Loucy (cell line): ENCODE data around the gene PDCD2L.
A peak's percentile ranks its signal among the peaks of the same experiment; 100 is the strongest.

Experiments used
- H2AFZ ChIP-seq: fragments of 200-600 bp; sonication (generic); 2 replicates; pipeline ENCODE4 v1.6.0; 2016; ENCODE audit warnings: antibody characterized with exemption, mild to moderate bottlenecking, low read length, moderate library complexity
- H3F3A ChIP-seq: fragments of 200-600 bp; 2 replicates; pipeline ENCODE4 v1.6.0; 2016; ENCODE audit warnings: antibody characterized with exemption, low read depth, mild to moderate bottlenecking
- H3K27me3 ChIP-seq: fragments of 200-600 bp; sonication (generic); 2 replicates; pipeline ENCODE4 v1.6.1; 2014; ENCODE audit warnings: low read length, mild to moderate bottlenecking; ENCODE audit not compliant: insufficient read depth, poor library complexity, severe bottlenecking
- H3K36me3 ChIP-seq: fragments of 200-600 bp; sonication (generic); 2 replicates; pipeline ENCODE4 v1.6.1; 2016; ENCODE audit warnings: low read length; ENCODE audit not compliant: insufficient read depth
- H3K4me1 ChIP-seq: fragments of 200-600 bp; sonication (generic); 2 replicates; pipeline ENCODE4 v1.5.1; 2014; ENCODE audit warnings: low read length, mild to moderate bottlenecking; ENCODE audit not compliant: insufficient read depth, poor library complexity, severe bottlenecking
- H3K4me2 ChIP-seq: fragments of 200-600 bp; sonication (generic); 2 replicates; pipeline ENCODE4 v1.6.0; 2014; ENCODE audit warnings: antibody characterized with exemption, low read length, low read depth, mild to moderate bottlenecking; ENCODE audit not compliant: poor library complexity, severe bottlenecking
- H3K4me3 ChIP-seq: fragments of 200-600 bp; sonication (generic); 2 replicates; pipeline ENCODE4 v1.5.1; 2014; ENCODE audit warnings: low read length, mild to moderate bottlenecking, mixed read lengths; ENCODE audit not compliant: poor library complexity, severe bottlenecking
- H3K79me2 ChIP-seq: fragments of 200-600 bp; sonication (generic); 2 replicates; pipeline ENCODE4 v1.6.1; 2014; ENCODE audit warnings: low read length; ENCODE audit not compliant: insufficient read depth
- H3K9ac ChIP-seq: fragments of 200-600 bp; sonication (generic); 2 replicates; pipeline ENCODE4 v1.6.0; 2014; ENCODE audit warnings: mild to moderate bottlenecking, low read depth, low read length, moderate library complexity; ENCODE audit not compliant: poor library complexity, severe bottlenecking
- H3K9me2 ChIP-seq: fragments of 200-600 bp; sonication (generic); replicated peaks from 2 replicates; pipeline ENCODE4 v1.6.1; 2016; ENCODE audit warnings: low read depth, low read length, mixed read lengths
- H3K9me3 ChIP-seq: fragments of 200-600 bp; sonication (generic); 2 replicates; pipeline ENCODE4 v1.6.1; 2014; ENCODE audit warnings: mild to moderate bottlenecking, antibody characterized with exemption, low read length, low read depth; ENCODE audit not compliant: insufficient read depth
- H4K20me1 ChIP-seq: fragments of 200-600 bp; sonication (generic); 2 replicates; pipeline ENCODE4 v1.6.0; 2014; ENCODE audit warnings: antibody characterized with exemption, low read length, mild to moderate bottlenecking; ENCODE audit not compliant: insufficient read depth, poor library complexity, severe bottlenecking
- EZH2phosphoT487 ChIP-seq: fragments of 200-600 bp; IDR thresholded peaks from 2 replicates; pipeline ENCODE4 v1.6.1; 2018; ENCODE audit warnings: antibody characterized with exemption, mild to moderate bottlenecking, moderate library complexity, borderline replicate concordance
- TF ChIP-seq, protein P1 (sequence below): fragments of 200-600 bp; sonication (generic); conservative IDR thresholded peaks from 2 replicates; pipeline ENCODE4 v1.5.1; 2014; ENCODE audit warnings: mild to moderate bottlenecking, antibody characterized with exemption, low read length

PDCD2L gene

DNA sequence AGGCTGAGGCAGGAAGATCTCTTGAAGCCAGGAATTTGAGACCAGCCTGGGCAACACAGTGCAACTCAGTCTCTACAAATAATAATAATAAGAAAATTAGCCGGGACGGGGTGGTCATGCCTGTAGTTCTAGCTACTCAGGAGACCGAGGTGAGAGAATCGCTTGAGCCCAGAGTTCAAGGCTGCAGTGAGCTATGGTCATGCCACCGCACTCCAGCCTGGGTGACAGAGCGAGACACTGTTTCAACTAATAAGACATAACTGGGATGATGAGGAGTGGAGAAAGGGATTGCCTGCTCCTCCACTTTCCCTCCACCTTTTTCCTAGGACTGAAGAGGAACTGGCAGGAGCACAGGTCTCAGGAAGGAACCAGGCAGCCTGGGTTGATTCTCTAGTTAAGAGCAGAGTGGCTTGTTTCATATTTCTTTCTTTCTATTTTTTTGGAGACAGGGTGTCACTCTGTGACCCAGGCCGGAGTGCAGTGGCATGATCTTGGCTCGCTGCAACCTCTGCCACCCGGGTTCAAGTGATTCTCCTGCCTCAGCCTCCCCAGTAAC lies 43.8 kb upstream of the PDCD2L start:
- Histone ChIP-seq H3K9ac (peak overlapping the region; percentile 67), H3F3A (0 out of 2 replicates have a peak, but pooled peaks cover 8% of the 10 kb centered on the region), H3K4me2 (peak overlapping the region; percentile 94), H3K4me3 (peak overlapping the region; percentile 70), H3K79me2 (peaks cover 7% of the 10 kb centered on the region), H3K9me2 (no peaks in the 10 kb centered on the region), H3K36me3 (no peaks in the 10 kb centered on the region), H3K4me1 (peaks cover 29% of the 10 kb centered on the region), H3K9me3 (no peaks in the 10 kb centered on the region), H2AFZ (no peak overlapping the region), H4K20me1 (peaks cover 2% of the 10 kb centered on the region), H3K27me3 (no peaks in the 10 kb centered on the region)
- no peak for TF ChIP-seq EZH2phosphoT487
- TF ChIP-seq, protein P1, sequence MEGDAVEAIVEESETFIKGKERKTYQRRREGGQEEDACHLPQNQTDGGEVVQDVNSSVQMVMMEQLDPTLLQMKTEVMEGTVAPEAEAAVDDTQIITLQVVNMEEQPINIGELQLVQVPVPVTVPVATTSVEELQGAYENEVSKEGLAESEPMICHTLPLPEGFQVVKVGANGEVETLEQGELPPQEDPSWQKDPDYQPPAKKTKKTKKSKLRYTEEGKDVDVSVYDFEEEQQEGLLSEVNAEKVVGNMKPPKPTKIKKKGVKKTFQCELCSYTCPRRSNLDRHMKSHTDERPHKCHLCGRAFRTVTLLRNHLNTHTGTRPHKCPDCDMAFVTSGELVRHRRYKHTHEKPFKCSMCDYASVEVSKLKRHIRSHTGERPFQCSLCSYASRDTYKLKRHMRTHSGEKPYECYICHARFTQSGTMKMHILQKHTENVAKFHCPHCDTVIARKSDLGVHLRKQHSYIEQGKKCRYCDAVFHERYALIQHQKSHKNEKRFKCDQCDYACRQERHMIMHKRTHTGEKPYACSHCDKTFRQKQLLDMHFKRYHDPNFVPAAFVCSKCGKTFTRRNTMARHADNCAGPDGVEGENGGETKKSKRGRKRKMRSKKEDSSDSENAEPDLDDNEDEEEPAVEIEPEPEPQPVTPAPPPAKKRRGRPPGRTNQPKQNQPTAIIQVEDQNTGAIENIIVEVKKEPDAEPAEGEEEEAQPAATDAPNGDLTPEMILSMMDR: no peak

- H4K20me1 ChIP-seq: peaks cover 24% of the 10 kb centered on the region
- H3K9me3 ChIP-seq: no peaks in the 10 kb centered on the region
- 0 out of 2 replicates have a peak, but pooled peaks cover 8% of the 10 kb centered on the region for H3F3A ChIP-seq
- peaks cover 30% of the 10 kb centered on the region for H3K79me2 ChIP-seq
- TF ChIP-seq EZH2phosphoT487: no peak
- TF ChIP-seq, protein P1: no peak
- no peaks in the 10 kb centered on the region for H3K9me2 ChIP-seq
- H3K4me1 ChIP-seq: peaks cover 44% of the 10 kb centered on the region
- H3K27me3 ChIP-seq: no peaks in the 10 kb centered on the region
- H2AFZ ChIP-seq: no peak overlapping the region
- H3K36me3 ChIP-seq: peaks cover 10% of the 10 kb centered on the region; the same call in 1 of the 2 replicates
- H3K4me3 ChIP-seq: no peak overlapping the region
- H3K4me2 ChIP-seq: peak overlapping the region; percentile 17
- H3K9ac ChIP-seq: peak overlapping the region; percentile 31
Observed at GRCh38 chr19:34362679-34363069, 41.5 kb upstream of the PDCD2L start.

- no peak overlapping the region for H3K4me3 ChIP-seq
- H4K20me1 ChIP-seq: peaks cover 27% of the 10 kb centered on the region
- H3F3A ChIP-seq: 0 out of 2 replicates have a peak, but pooled peaks cover 8% of the 10 kb centered on the region
- no peaks in the 10 kb centered on the region for H3K27me3 ChIP-seq
- peak overlapping the region; percentile 31 for H3K9ac ChIP-seq
- H3K79me2 ChIP-seq: peaks cover 34% of the 10 kb centered on the region
- no peaks in the 10 kb centered on the region for H3K9me3 ChIP-seq
- no peak overlapping the region for H2AFZ ChIP-seq
- H3K4me2 ChIP-seq: peak overlapping the region; percentile 17
- H3K9me2 ChIP-seq: no peaks in the 10 kb centered on the region
- H3K36me3 ChIP-seq: peaks cover 12% of the 10 kb centered on the region; the same call in 1 of the 2 replicates
- no peak for TF ChIP-seq EZH2phosphoT487
- TF ChIP-seq, protein P1: no peak
- H3K4me1 ChIP-seq: peaks cover 44% of the 10 kb centered on the region
Observed at GRCh38 chr19:34363094-34363493, 41.1 kb upstream of the PDCD2L start.
